Measurements from ENCODE around the gene F3. TPM values are rescaled to one million over a fixed set of nuclear protein-coding genes. Genes with fewer than 3 reads are reported as not detected.

Gene F3
- total RNA-seq, 1 experiment from 2014 or later, result 58.5 TPM

GRCh38 chr1:94535879-94536278 is 5.7 kb downstream of the F3 start:
- H4K20me1 ChIP-seq (ENCODE audit: insufficient read depth), result peaks cover under 1% of the 10 kb centered on the region; the same call in 1 of the 2 replicates
- POLR2A ChIA-PET, result no interaction called here
- BruUV-seq (replicated peaks), result no TSS peak
- intact Hi-C loops (cut with micrococcal nuclease), result no loop called here
- no peak overlapping the region for H3K4me3 ChIP-seq (replicated peaks in 1 of 2; ENCODE audit: low read depth in 1 of 2, low read length in 2 of 2)
- no peak overlapping the region for H3K9ac ChIP-seq (ENCODE audit: low read length)
- no peak for ATAC-seq
- H3K9me2 ChIP-seq (ENCODE audit: insufficient read depth), result no peaks in the 10 kb centered on the region
- H3K36me3 ChIP-seq (ENCODE audit: control insufficient read depth in 1 of 2, insufficient read depth in 2 of 2, low read length in 2 of 2), result peaks cover 12 to 83% of the 10 kb centered on the region in 2 experiments; a peak in 3 of 4 replicates
- TF ChIP-seq EGR1 (IDR thresholded peaks at IDR 0.05; ENCODE audit: low read depth), result no peak
- TF ChIP-seq RAD21 (IDR thresholded peaks at IDR 0.05; ENCODE audit: low read depth), result no peak
- no peak for TF ChIP-seq FOSL1 (IDR thresholded peaks at IDR 0.05; ENCODE audit: low read depth)
- TF ChIP-seq CEBPB (IDR thresholded peaks at IDR 0.05; ENCODE audit: low read depth), result no peak
- no peak for TF ChIP-seq ZBTB33 (IDR thresholded peaks at IDR 0.05; ENCODE audit: extremely low read depth, insufficient replicate concordance, low read length)
- CTCF ChIA-PET, result no interaction called here
- no peaks in the 10 kb centered on the region for H3K9me3 ChIP-seq (ENCODE audit: control insufficient read depth in 1 of 2, insufficient read depth in 1 of 2, low read depth in 1 of 2, low read length in 2 of 2)
- no peak for DNase-seq (ENCODE audit: low read depth, low spot score)
- H3K27ac ChIP-seq (ENCODE audit: low read depth, low read length), result no peak overlapping the region
- peaks cover 77% of the 10 kb centered on the region for H3K79me2 ChIP-seq (ENCODE audit: insufficient read depth, low read length)
- no peak overlapping the region for H2AFZ ChIP-seq (ENCODE audit: low read depth, low read length, poor library complexity, severe bottlenecking)
- no peaks in the 10 kb centered on the region for H3K27me3 ChIP-seq (ENCODE audit: insufficient read depth, low read length)
- H3K4me2 ChIP-seq (ENCODE audit: low read length), result no peak overlapping the region
- RAD21 ChIA-PET (ENCODE audit: low non-redundant PET in 1 of 2, low total read pairs in 2 of 2, uncharacterized antibody in 2 of 2, unreplicated experiment in 2 of 2), result no interaction called here
- peaks cover 10 to 24% of the 10 kb centered on the region in 2 experiments; a peak in 3 of 4 replicates for H3K4me1 ChIP-seq (ENCODE audit: control insufficient read depth in 1 of 2, insufficient read depth in 2 of 2, low read length in 2 of 2)

GRCh38 chr1:94535095-94535494 is 6.5 kb downstream of the F3 start:
- ChIA-PET CTCF (no interaction called here), POLR2A (no interaction called here), RAD21 (ENCODE audit: low non-redundant PET in 1 of 2, low total read pairs in 2 of 2, uncharacterized antibody in 2 of 2, unreplicated experiment in 2 of 2) (no interaction called here)
- peaks cover 73% of the 10 kb centered on the region for H3K79me2 ChIP-seq (ENCODE audit: insufficient read depth, low read length)
- peaks cover 10 to 21% of the 10 kb centered on the region in 2 experiments; a peak in 3 of 4 replicates for H3K4me1 ChIP-seq (ENCODE audit: control insufficient read depth in 1 of 2, insufficient read depth in 2 of 2, low read length in 2 of 2)
- H3K27ac ChIP-seq (ENCODE audit: low read depth, low read length), result no peak overlapping the region
- no peak for TF ChIP-seq RAD21 (IDR thresholded peaks at IDR 0.05; ENCODE audit: low read depth)
- H3K9ac ChIP-seq (ENCODE audit: low read length), result no peak overlapping the region
- intact Hi-C loops (cut with micrococcal nuclease), result no loop called here
- no peak for DNase-seq (ENCODE audit: low read depth, low spot score)
- no peak overlapping the region for H2AFZ ChIP-seq (ENCODE audit: low read depth, low read length, poor library complexity, severe bottlenecking)
- ATAC-seq, result no peak
- no peaks in the 10 kb centered on the region for H3K9me2 ChIP-seq (ENCODE audit: insufficient read depth)
- H4K20me1 ChIP-seq (ENCODE audit: insufficient read depth), result peaks cover 3% of the 10 kb centered on the region; the same call in 1 of the 2 replicates
- H3K9me3 ChIP-seq (ENCODE audit: control insufficient read depth in 1 of 2, insufficient read depth in 1 of 2, low read depth in 1 of 2, low read length in 2 of 2), result no peaks in the 10 kb centered on the region
- H3K4me2 ChIP-seq (ENCODE audit: low read length), result no peak overlapping the region
- H3K4me3 ChIP-seq (replicated peaks in 1 of 2; ENCODE audit: low read depth in 1 of 2, low read length in 2 of 2), result no peak overlapping the region
- BruUV-seq (replicated peaks), result no TSS peak
- H3K36me3 ChIP-seq (ENCODE audit: control insufficient read depth in 1 of 2, insufficient read depth in 2 of 2, low read length in 2 of 2), result peaks cover 12 to 86% of the 10 kb centered on the region in 2 experiments; a peak in 3 of 4 replicates
- H3K27me3 ChIP-seq (ENCODE audit: insufficient read depth, low read length), result no peaks in the 10 kb centered on the region

Measured in HCT116 (cell line).